ENCODE results near the gene CD300LB.
"Not testable (repeated sequence)": the region's sequence is repeated elsewhere in the genome, so short reads cannot be mapped to it uniquely, and the experiment has no call there.

CD300LB gene

DNA sequence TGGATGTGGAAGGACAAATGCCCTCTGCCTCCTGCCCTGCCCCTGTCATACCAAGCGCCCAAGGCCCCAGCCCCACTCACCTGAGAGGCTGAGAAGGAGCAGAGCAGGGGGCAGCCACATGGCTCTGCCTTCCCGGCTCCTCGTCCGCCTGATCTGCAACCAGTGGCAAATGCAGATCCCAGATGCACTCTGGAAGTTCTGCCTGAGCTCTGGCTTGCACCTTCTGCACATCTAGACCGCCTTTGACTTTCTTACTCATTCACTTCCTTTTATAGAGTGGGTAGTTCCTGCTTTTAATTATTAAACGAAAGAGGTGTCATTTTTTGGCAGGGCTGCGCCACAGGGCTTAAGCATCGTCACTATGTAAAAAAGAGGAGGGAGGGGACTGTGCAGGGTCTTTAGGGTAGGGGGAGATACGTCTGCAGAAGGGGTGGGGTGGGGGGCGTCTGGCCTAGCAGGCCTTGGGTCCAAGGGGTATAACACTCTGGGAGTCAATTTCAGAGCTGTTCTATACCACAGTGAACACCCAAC, at the start of gene CD300LB:
Gene CD300LB, minus strand, starts transcription at position 245 of the 531 bp plus-strand sequence. Its CDS starts 125 bp downstream, at position 120.
- no peak for DNase-seq (ENCODE audit: low read depth in 2 of 2)

DNA sequence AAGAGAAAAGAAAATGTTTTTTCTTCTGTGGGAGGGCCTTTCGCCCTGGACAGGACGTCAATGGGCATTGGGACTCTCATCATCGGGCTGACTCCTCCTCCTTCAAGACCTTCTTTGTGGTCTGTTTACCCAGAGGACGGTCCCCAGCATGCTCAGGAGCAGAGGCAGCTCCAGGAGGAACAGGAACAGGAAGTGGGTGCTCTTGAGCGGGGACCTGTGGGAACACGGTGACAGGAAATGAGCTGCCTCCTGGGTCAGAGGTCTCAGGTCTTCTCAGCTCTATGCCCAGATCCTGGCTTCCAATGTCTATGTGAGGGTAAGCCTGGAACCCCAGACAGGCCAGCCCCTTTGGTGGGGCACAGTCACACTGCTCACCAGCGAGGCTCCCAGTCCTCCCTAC, 48.6 kb upstream of the CD300LB start:
- no peak for DNase-seq (ENCODE audit: low read depth in 2 of 2)

DNA sequence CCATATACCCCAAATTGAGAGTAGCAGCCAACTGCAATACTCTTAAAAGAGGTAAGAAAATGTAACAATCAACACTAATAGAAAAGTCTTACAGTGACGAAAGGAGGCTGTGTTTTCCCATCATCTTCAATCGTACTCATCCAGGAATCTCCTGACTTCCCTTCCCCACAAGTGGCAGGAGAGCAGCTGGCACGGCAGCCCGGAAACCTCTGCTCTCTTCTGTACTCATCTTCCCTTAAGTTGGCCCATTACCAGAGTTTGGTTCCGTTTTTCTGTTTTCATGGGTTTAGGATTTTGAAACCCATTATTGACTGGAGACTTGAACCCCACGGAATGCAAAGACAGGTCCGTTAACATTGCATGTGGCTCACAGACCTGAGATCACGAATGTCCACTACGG, 47.7 kb upstream of the CD300LB start:
- no peak for DNase-seq (ENCODE audit: low read depth in 2 of 2)

DNA sequence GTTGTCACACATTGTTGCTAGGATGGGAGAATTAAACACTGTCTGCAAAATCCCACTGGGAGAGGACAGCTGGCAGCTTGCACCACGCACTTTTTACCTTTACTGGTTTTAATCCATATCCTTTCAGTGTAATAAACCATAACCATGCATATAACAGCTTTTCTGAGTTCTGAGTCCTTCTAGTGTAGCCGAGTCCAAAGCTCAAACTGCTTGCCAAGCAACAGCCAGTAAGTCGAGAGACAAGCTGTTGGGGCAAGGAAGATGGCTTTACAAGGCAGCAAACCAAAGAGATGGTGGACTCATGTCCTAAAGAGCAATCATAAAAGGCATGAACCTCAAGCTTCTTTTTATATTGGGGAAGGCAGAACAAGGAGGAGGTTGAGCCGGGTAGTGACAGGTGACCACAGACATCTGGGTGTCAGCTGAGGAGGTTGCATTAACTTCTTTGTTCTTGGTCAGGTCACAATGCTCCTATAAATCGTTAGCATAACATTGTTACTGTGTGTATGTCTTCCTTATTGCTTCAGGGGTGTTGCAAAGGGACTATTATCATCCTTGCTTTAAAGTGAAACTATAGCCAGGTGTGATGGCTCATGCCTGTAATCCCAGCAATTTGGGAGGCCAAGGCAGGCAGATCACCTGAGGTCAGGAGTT, 43.3 kb upstream of the CD300LB start:
- DNase-seq (ENCODE audit: low read depth in 2 of 2): no peak

DNA sequence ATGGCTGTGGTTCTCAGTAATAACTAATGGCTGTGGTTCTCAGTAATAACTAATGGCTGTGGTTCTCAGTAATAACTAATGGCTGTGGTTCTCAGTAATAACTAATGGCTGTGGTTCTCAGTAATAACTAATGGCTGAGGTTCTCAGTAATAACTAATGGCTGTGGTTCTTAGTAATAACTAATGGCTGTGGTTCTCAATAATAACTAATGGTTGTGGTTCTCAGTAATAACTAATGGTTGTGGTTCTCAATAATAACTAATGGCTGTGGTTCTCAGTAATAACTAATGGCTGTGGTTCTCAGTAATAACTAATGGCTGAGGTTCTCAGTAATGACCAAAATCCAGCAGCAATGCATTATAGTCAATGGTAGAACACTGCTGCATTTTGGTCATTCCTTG, 42.4 kb upstream of the CD300LB start:
- DNase-seq (ENCODE audit: low read depth in 2 of 2): not testable (repeated sequence)

DNA sequence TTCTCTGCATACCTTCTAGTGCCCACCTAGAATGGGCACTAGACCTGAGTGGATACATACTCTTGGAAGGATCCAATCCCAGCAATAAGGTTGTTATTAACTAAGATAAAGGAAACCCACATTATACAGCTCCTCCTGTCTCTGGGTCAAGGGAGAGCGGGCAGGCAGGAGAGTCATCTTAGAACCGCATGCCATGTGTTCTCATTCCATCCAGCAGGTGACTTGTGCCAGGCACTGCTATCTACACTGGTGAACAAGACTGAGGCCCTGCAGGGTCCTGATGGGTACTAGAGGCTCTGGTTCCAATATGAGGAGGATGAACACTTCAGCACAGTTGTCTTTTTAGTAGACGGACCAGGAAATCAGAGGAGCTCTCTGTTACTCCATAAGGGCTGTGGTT, 41.9 kb upstream of the CD300LB start:
- DNase-seq (ENCODE audit: low read depth in 2 of 2): no peak

DNA sequence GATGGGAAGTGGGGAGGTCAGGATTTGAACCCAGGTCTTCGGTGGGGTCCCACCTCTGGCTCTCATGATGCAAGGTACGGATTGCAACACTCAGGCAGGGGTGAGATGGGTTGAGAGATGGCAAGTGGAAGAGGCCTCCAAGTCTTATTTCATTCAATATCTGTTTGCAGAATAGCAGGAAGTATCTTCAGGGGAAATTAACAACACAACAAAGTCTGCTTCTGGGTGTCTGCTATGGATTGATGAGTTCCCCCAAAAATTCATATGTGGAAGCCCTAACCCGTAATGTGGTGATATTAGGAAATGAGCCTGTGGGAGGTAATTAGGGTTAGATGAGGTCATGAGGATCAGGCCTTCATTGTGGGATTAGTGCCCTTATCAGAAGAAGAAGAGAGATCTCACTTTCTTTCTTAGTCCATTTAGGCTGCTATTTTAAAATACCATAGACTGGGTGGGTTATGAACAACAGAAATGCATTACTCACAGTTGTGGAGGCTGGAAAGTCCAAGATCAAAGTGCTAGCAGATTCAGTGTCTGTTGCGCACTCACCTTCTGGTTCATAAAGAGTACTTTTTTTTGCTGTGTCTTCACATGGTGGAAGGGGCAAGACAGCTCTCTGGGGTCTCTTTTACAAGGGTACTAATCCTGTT, 40.5 kb upstream of the CD300LB start:
- DNase-seq (ENCODE audit: low read depth in 2 of 2): no peak

DNA sequence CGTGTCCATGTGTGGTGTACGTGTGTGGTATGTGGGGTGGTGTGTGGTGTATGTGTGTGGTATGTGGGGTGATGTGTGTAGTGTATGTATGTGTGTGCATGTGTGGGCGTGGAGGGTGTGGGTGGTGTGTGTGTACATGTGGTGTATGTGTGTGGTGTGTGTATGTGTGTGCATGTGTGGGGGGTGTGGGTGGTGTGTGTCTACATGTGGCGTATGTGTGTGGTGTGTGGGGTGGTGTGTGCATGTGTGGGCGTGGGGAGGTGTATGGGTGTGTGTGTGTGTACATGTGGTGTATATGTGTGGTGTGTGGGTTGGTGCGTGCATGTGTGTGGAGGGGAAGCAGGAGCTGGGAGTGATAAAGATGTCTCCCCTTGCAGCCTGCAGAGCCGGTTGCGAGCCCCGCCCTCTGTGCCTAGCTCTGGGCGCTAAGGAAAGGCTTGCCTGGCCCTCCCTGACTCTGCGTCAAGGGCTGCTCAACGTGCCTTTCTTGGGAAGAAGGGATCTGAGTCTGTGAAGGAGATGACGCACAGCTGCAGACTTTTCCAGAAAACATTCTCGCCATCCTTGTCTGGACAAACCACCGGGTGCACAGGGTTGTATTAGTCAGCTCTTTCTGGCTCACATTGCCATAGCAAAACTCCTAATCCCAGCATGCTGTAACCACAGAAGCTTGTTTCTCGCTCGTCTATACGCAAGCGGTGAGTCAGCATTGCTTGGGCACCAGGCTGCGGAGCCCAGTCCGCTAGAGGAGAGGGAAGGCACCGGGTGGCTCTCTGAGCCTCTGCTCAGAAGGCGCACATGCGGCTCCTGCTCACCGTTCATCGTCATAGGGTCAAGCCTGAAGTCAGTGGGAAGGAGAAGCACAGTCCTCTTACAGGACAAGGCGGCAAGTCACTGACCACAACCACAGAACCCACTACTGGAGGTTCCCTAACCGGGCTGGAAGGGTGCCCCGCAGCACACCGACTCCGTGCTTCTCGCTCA, 38.0 kb upstream of the CD300LB start:
- peak; percentile 25 to 37 for DNase-seq (ENCODE audit: low read depth in 2 of 2)

DNA sequence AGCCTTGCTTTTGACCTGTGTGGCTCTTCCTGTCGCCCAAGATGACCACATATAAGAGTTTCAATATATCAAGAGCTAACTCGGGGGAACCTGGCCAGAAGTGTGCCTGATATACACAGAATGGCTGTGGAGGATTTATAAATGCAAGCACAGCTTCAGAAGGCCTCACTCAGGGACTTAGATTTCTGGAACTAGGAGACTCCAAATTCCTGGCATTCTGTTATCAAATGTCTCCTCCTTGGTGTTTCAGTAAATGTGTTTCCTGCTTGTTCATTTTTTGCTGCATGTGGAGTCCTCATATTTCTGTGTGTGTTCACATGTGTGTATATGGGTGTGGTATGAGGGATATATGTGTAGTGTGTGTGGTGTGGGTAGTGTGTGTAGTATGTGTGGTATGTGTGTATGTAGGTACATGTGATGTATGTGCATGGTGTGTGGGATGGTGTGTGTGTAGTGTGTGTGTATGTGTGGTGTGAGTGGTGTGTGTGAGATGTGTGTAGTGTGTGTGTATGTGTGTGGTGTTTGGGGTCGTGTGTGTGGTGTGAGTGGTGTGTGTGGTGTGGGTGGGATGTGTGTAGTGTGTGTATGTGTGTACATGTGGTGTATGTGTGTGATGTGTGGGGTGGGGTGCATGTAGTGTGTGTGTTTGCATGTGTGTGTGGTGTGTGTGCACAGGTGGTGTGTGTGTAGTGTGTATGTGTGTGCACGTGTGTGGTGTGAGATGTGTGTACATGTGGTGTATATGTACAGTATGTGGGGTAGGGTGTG, 37.0 kb upstream of the CD300LB start:
- no peak for DNase-seq (ENCODE audit: low read depth in 2 of 2)

DNA sequence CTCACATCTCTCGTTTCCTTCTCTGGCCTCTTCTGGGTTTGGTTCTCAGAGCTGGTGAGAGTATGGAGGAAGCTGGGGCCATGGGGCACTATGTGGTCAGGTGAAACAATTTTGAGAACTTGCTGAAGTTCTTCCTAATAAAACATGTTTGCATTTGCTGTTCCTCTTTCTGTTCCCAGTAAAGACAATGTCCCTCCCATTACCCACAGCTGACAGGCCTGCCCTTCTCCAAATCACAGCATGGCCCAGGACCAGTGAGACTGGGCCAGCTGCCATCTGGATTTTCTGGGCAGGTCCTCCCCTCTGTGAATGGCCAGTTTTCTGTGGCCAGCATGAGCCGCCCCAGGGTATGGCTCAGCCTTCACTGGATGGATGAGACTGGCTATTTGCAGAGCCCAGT, 36.1 kb upstream of the CD300LB start, which contains the start of gene CD300H:
Gene CD300H, minus strand, starts transcription at position 113 of the 400 bp plus-strand sequence.
- DNase-seq (ENCODE audit: low read depth in 2 of 2): no peak

DNA sequence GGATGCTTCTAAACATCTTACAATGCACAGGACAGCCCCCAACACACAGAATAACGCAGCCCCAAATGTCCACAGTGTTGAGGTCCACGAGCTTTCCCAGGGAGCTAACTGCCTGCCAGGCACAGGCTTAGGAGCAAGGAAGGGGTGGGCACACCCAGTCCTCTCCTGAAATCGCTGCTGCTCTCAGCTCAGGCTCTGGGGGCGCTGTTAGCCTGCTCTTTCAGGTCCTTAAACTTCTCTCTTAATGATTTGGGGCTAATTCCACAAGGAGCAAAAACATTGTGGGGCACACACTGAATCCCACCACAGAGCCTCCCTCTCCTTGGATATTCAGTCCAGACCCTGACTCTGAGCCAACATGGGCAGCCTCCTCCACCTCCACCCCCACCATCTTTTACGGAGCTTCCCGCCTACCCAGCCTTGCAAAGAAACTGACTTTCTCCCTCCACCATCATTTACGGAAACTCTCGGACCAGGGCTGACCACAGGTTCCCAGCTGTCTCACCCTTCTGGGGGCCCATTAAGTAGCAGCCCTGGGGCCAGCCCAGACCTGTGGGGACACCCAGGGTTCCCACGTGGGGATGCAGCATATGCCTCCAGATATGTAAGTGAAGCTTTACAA, 35.0 kb upstream of the CD300LB start:
- peak; percentile 16 to 41 for DNase-seq (ENCODE audit: low read depth in 2 of 2)

DNA sequence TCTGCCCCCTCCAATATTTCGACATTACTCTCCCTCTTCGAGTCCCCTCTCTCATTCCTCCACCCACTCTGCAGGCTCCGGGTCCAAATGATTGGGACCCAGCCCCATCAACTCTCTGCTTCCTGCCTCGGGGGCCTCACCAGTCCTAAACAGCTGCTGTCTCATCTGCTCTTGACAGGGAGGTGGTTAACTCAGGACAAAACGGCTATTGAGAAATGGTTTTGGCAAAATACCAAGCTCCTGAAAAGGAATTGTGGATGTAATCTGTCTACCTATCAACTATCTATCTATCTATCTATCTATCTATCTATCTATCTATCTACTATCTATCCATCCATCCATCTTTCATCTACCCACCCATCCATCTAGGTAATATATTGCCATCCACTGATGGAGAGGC, 33.9 kb upstream of the CD300LB start:
- no peak for DNase-seq (ENCODE audit: low read depth in 2 of 2)

DNA sequence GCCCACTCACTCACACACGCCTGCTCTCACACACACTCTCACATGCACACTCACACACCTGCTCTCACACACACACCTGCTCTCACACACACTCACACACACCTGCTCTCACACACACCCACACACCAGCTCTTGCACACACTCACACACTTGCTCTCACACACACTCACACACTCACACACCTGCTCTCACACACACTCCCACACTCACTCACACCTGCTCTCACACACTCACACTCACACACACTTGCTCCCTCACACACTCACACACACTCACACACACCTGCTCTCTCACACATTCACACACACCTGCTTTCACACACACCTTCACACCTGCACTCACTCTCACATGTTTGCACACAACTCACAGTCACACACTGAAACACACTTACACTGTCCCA, 32.1 kb upstream of the CD300LB start:
- DNase-seq (ENCODE audit: low read depth in 2 of 2): no peak

DNA sequence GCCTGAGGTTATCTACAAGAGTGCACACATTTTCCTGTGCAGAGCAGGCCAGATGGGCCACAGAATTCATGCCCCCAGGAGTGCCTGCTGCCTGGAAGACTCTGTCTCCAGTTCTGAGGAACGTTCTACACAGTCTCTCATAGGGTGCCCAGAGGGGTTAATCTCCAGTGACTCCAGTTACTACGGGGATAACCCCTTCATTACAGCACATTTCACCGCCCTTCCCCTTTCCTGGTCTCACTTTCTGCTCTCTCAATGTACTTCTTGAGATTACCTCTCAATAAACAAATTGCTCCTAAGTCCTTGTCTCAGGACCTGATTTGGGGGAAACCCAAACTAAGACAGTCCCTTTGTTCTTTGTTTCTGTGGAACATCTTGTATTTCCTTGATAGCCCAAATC, 30.3 kb upstream of the CD300LB start:
- no peak for DNase-seq (ENCODE audit: low read depth in 2 of 2)

DNA sequence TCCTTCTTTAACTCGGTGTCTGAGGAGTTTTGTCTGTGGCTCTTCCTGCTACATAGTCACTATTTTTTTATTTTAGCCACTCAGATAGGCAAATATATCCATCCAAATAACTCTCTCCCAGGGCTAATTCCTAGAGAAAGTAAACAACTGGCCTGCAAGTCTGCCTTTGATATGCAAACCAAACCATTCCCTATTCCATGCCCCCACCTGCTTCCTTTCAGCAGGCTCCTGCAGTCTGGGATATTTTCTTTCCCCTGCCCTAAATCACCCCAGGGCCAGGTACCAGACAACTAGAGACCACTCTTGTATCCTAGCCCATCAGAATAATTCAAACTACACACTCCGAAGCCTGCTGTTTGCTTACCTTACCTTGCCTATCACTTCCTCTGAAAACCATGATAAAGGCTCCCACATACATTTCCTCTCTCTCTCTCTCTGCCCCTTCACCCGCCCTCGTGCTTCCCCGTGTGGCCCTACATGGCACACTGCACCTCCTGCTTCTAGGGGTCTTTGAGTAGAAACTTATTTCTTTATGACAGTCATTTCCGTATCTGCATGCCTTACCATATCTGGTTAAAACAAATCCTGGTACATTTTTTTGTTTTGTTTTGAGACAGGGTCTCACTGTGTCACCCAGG, 27.7 kb upstream of the CD300LB start:
- DNase-seq (ENCODE audit: low read depth in 2 of 2): no peak

DNA sequence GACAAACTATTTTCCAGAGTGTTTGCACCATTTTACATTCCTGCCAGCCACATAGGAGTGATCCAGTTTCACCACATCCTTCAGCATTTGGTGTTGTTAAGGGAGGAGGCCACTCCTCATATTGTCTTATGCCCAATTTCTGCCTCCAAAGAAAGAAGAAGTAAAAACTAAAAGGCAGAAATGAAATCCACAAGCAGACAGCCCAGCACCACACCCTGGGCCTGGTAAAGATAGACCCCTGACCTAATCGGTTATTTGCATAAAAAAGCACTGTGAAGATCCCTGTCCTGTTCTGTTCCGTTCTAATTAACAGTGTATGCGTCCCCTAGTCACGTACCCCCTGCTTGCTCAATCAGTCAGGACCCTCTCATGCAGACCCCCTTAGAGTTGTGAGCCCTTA, 27.1 kb upstream of the CD300LB start:
- DNase-seq (ENCODE audit: low read depth in 2 of 2): not testable (repeated sequence)

DNA sequence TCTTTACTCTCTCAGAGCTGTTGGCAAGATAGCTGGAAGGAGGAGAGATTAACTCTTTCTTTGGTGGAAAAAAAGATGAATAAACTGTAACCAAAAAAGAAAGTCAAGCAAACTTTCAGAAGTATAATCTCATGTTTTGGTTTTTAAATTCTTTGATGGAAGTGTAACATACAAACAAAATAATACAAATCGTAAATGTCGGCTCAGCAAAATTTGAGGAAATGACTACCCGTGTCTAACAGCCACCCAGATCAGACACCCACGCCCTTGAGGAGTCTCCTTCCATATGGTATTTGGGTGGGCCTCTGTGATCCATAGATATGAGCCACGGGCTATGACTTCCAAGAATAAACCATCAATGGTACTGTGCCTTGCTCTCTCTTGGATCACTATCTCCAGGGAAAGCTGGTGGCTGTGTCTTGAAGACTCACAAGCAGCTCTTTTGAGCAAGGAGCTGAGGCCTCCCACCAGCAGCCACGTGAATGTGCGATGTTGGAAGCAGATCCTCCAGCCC, 24.2 kb upstream of the CD300LB start:
- no peak for DNase-seq (ENCODE audit: low read depth in 2 of 2)

DNA sequence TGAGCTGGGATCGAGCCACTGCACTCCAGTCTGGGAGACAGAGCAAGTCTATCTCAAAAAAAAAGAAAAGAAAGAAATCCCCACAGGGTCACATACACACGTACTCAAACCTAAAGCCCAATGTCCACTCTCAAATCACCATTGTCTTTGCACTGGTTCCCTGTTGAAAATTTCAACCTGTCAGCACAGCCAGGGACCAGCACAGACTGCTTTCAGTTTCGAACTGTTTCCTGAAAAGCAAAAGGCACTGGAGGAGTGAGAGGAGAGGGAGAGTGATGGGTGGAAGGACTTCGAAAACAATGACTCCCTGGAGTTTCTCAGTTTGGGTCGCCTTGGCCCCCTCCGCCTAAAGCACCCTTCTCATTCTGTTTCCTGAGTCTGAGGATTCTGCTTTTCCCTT, 23.6 kb upstream of the CD300LB start:
- no peak for DNase-seq (ENCODE audit: low read depth in 2 of 2)

DNA sequence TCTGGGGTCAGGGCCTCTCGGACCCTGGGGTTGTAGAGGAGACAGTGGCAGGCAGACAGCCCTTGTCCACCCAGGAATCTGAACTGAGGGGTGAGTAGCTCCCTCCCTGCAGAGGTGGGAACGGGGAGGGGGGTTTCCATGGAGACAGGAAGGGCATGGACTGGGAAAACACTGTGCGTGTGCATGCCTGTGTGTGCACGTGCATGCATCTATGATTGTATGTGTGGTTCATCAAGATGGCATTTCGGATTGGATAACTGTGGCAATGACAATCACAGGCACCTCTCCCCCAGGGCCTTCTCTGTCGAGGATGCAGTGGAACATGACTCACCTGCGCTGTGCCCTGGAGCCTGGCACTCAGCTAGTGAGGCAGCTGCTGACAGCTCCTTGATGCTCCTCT, 20.8 kb upstream of the CD300LB start:
- DNase-seq (ENCODE audit: low read depth in 2 of 2): no peak

DNA sequence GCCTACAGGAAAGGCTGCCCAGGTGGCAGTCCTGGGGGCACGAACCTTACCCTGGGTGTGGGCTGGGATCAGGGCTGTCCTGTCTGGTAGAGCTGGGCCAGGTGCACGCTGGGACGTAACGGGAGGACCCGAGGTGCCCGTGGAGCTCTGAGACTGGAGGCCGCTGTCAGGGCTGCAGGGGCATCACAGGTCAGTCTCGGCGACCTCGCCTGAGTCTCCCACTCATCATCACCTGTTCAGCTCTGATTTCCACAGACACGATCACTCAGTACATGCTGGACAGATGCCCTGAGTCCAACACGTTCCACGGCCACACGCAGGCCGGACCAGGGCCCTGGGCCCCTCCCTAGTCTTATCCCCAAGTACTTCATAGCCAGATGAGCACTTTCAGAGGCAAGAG, 19.3 kb upstream of the CD300LB start:
- no peak for DNase-seq (ENCODE audit: low read depth in 2 of 2)

All from stimulated activated CD4-positive, alpha-beta T cell treated with anti-CD3 and anti-CD28 coated beads, Interleukin-4, amount 100 ng/mL, for 48 hours (primary cell).